Activated naive CD8-positive, alpha-beta T cell treated with anti-CD3 and anti-CD28 coated beads for 36 hours (primary cell): ENCODE measurements around the gene CMYA5. TPM values are rescaled to one million over a fixed set of nuclear protein-coding genes. Genes with fewer than 3 reads are reported as not detected.
"Not testable (repeated sequence)": the region's sequence is repeated elsewhere in the genome, so short reads cannot be mapped to it uniquely, and the experiment has no call there.

Source experiments
- DNase-seq: peaks from one replicate; pipeline ENCODE4 v3.0.0; 2021
- H3K27ac Mint-ChIP-seq: one replicate; pipeline ENCODE4 v1.8.0; 2022; ENCODE audit warnings: mild to moderate bottlenecking, moderate library complexity, mixed read lengths
- H3K27me3 Mint-ChIP-seq: one replicate; pipeline ENCODE4 v1.8.0; 2022; ENCODE audit warnings: mild to moderate bottlenecking, mixed read lengths
- H3K36me3 Mint-ChIP-seq: one replicate; pipeline ENCODE4 v1.8.0; 2021; ENCODE audit warnings: mild to moderate bottlenecking, mixed read lengths
- H3K4me1 Mint-ChIP-seq: one replicate; pipeline ENCODE4 v1.8.0; 2021; ENCODE audit warnings: mixed read lengths
- H3K4me3 Mint-ChIP-seq: one replicate; pipeline ENCODE4 v1.8.0; 2022; ENCODE audit warnings: mild to moderate bottlenecking, moderate library complexity, mixed read lengths
- H3K9me3 Mint-ChIP-seq: one replicate; pipeline ENCODE4 v1.8.0; 2022; ENCODE audit warnings: mixed read lengths
- total RNA-seq, 2 experiments: library from RNA; stranded (reverse); gene quantifications; one replicate each; pipeline ENCODE4 v1.2.3, GENCODE V29; 2021

The CMYA5 gene
- total RNA-seq, 2 experiments from 2014 or later = 0.16 to 0.29 TPM

DNA sequence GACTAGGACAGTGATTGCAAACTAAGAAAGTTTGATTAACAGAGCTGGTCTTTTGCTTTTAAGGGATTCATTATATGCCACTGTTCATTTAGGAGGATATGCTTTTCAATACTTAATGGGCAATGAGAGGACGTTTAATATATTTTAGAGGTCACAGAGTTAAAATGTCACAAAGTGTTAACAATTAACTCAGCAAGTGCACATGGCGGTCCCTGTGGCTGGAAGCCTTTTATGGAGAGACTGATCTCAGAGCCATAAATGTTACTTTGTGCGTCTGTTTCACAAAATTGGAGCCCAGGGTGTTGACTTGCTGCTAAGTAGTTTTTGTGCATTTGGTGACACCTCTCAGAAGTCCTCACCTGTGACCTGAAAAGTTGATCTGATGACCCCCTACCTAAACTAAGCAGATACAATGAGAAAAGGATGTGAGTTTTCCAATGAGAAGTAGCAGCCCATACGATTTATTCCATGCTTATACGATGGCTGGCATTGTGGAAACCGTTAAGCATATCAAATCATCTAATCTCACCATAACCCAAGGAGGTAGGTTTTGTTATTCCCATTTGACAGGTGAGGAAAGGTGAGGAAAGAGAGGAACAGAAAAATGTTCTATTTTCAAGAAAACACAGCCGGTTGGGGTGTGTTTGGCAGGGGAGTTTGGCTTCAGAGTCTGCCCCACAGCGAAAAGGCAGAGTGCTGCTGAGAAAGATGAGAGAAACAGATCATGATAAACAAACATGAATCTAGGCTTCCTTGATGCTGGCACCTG lies 64.4 kb downstream of the CMYA5 start:
- no peak for DNase-seq
- Mint-ChIP-seq H3K36me3 (peaks cover 1% of the 10 kb centered on the region), H3K27ac (no peak overlapping the region), H3K4me1 (peaks cover 8% of the 10 kb centered on the region), H3K9me3 (no peaks in the 10 kb centered on the region), H3K27me3 (peaks cover 14% of the 10 kb centered on the region), H3K4me3 (no peak overlapping the region)

DNA sequence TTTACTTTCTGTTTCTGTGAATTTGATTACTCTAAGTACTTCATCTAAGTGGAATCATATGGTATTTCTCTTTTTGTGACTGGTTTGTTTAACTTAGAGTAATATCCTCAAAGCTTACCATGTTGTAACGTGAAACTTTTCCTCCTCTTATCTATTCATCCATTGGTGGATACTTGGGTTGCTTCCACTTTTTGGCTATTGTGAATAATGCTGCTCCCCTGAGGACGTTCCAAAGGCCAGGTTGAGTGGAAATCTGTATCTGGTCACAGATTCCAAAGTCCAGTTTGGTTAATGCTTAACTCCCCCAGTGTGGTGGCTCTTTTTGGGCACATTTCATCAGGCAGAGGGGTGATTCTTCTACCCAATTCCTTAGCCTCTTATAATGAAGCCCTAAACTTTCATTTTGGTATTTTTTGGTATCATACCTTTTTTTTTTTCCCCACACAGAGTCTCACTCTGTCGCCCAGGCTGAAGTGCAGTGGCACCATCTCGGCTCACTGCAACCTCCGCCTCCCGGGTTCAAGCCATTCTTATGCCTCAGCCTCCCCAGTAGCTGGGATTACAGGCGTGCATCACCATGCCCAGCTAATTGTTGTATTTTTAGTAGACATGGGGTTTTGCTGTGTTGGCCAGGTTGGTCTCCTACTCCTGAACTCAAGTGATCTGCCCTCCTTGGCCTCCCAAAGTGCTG lies 65.4 kb downstream of the CMYA5 start:
- no peak for DNase-seq
- Mint-ChIP-seq H3K9me3 (no peaks in the 10 kb centered on the region), H3K4me1 (peaks cover 8% of the 10 kb centered on the region), H3K27ac (no peak overlapping the region), H3K27me3 (peaks cover 10% of the 10 kb centered on the region), H3K4me3 (no peak overlapping the region), H3K36me3 (peaks cover 1% of the 10 kb centered on the region)

DNA sequence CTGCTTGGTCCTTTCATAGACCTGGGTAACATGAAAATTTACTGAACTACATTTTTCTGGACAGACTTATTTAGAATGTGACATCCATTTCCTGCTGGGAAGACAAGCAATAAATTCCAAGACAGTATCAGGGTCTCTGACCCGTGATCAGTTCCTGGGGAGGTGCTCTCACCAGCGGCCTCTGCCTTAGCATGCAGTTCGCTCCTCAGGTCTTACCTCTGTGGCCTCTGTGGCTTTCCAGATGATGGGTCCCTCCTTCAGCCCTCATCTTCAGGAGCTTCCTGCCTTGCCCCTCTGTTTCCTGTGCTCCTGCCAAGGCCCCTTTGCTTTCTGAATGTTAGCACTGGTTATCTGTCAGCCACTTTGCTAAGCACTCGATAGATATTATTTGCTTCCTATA lies 66.4 kb downstream of the CMYA5 start:
- Mint-ChIP-seq H3K4me3 (no peak overlapping the region), H3K36me3 (no peaks in the 10 kb centered on the region), H3K27me3 (peaks cover 2% of the 10 kb centered on the region), H3K4me1 (peaks cover 8% of the 10 kb centered on the region), H3K9me3 (no peaks in the 10 kb centered on the region), H3K27ac (no peak overlapping the region)
- no peak for DNase-seq

DNA sequence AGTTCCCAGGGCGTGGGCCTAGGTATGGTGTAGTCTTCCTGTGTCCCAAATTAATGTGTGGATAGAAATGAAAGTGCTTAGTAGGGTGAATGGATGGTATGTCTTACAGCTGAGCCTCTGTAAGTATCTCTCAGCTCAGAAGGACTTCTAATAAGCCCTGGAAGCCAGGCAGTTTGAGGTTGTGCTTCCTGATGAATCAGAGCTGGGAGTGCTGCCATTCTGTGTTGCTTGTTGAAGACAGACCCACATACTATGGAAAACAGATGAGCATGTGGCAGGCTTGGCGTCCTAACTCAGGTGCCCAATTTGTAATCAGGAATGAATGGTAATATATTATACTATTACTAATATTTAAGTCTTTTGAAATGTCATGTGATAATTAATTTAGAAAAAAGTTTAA lies 69.8 kb downstream of the CMYA5 start:
- Mint-ChIP-seq H3K4me1 (peaks cover 8% of the 10 kb centered on the region), H3K9me3 (no peaks in the 10 kb centered on the region), H3K27ac (no peak overlapping the region), H3K27me3 (no peaks in the 10 kb centered on the region), H3K4me3 (no peak overlapping the region), H3K36me3 (no peaks in the 10 kb centered on the region)
- no peak for DNase-seq

DNA sequence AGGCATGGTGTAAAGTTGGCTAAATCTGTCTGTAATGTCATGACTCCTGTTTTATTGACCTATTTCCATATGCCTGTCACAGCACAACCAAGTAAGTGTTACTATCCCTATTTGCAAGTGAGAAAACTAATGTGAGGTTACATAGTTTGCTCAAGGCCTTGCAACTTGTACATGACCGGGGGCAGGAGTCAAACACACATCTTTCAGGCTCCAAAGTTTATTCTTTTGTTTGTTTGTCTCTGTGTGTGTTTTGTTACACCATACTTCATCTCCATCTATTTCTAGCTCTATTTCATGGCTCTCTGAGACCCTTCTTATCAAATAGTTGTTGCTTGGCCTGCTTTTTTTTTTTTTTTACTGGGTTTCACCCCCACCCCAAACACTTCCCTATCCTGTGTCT lies 70.2 kb downstream of the CMYA5 start:
- H3K4me3 Mint-ChIP-seq = no peak overlapping the region
- no peaks in the 10 kb centered on the region for H3K9me3 Mint-ChIP-seq
- no peaks in the 10 kb centered on the region for H3K27me3 Mint-ChIP-seq
- H3K36me3 Mint-ChIP-seq = no peaks in the 10 kb centered on the region
- DNase-seq = no peak
- peaks cover 8% of the 10 kb centered on the region for H3K4me1 Mint-ChIP-seq
- H3K27ac Mint-ChIP-seq = no peak overlapping the region

DNA sequence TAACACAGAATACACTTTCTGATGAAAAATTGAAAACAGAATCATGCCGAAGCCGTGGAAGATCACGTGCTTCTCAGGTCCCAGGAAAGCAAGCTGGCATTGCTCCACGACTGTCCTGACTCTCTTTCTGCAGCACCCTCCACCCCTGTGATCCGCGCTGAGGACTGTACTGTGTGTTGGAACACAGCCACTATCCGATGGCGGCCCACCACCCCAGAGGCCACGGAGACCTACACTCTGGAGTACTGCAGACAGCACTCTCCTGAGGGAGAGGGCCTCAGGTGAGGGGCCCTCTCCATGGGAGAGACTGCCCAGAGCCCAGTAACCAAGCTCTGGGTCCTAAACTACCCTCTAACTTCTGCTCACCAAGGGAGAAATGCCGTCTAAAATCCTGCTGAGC lies 73.3 kb downstream of the CMYA5 start:
- Mint-ChIP-seq H3K4me1 (no peaks in the 10 kb centered on the region), H3K36me3 (no peaks in the 10 kb centered on the region), H3K27ac (no peak overlapping the region), H3K9me3 (peaks cover under 1% of the 10 kb centered on the region), H3K4me3 (no peak overlapping the region), H3K27me3 (no peaks in the 10 kb centered on the region)
- DNase-seq = no peak

DNA sequence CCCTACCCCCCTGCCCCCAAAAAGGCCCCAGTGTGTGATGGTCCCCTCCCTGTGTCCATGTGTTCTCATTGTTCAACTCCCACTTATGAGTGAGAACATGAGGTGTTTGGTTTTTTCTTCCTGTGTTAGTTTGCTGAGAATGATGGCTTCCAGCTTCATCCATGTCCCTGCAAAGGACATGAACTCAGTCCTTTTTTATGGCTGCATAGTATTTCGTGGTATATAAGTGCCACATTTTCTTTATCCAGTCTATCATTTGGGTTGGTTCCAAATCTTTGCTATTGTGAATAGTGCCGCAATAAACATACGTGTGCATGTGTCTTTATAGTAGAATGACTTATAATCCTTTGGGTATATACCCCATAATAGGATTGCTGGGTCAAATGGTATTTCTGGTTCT lies 74.5 kb downstream of the CMYA5 start:
- H3K36me3 Mint-ChIP-seq, H3K4me1 Mint-ChIP-seq, H3K4me3 Mint-ChIP-seq, H3K27me3 Mint-ChIP-seq, H3K9me3 Mint-ChIP-seq, DNase-seq, H3K27ac Mint-ChIP-seq: not testable (repeated sequence)

DNA sequence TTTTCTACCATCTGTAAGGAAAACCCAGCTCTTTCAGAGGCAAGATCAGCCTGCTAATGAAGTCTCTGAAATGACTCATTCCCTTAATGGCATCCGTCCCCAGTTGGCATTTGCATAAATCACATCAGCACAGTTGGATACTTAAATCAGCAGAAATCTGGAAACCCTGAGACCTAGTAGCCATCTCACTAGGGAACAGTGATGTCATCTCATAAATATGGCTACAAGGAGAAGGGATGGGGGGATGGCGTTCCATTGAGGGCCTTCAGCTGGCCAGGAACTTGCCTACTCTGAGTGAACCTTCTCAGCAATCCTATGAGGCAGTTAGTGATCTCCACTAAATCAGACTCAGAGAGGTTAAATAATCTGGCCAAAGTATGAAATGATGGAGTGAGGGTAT lies 81.8 kb downstream of the CMYA5 start:
- no peak overlapping the region for H3K4me3 Mint-ChIP-seq
- peaks cover 3% of the 10 kb centered on the region for H3K4me1 Mint-ChIP-seq
- H3K36me3 Mint-ChIP-seq = peaks cover 2% of the 10 kb centered on the region
- H3K27me3 Mint-ChIP-seq = no peaks in the 10 kb centered on the region
- H3K27ac Mint-ChIP-seq = no peak overlapping the region
- no peak for DNase-seq
- H3K9me3 Mint-ChIP-seq = peaks cover 8% of the 10 kb centered on the region

DNA sequence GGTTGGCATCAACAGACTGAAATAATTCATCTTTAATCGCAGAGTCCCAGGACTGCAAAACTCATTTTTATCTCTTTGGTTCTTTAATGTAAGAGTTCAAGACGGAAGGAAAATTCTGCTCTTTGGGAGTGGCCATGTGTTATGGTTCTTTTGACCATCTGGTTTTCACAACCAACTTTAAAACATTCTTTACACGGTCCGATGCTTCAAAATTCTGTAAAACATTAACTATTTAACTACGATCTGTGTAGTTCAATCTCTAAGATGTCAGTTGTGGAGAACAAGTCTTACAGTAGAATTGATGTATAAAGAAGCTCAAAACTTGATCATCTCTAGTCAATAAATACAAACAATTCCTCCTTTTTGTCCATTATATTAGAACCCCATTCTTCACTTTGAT lies 83.0 kb downstream of the CMYA5 start:
- H3K4me3 Mint-ChIP-seq = no peak overlapping the region
- H3K9me3 Mint-ChIP-seq = peaks cover 8% of the 10 kb centered on the region
- H3K27me3 Mint-ChIP-seq = no peaks in the 10 kb centered on the region
- no peak for DNase-seq
- peaks cover 2% of the 10 kb centered on the region for H3K36me3 Mint-ChIP-seq
- peaks cover 3% of the 10 kb centered on the region for H3K4me1 Mint-ChIP-seq
- H3K27ac Mint-ChIP-seq = no peak overlapping the region

DNA sequence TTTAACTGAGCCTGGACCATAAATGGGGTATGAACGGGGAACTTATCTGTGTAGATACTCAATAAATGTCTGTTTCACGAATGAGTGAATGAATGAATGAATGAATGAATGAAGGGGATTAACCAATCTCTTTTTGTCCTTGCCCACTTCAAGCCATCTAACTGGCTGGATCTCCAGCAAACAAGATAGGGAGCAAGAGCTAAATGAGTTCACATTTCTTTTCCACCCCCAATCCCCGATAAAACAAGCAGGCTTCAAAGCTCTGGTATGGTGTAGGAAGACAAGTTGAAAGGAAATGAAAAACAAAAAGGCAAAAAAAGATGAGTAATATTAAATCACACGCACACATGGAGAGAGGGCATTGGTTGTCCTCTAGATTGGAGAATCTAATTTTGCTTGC lies 84.0 kb downstream of the CMYA5 start:
- Mint-ChIP-seq H3K9me3 (peaks cover 3% of the 10 kb centered on the region), H3K36me3 (peaks cover 2% of the 10 kb centered on the region), H3K27me3 (no peaks in the 10 kb centered on the region), H3K4me3 (no peak overlapping the region), H3K27ac (no peak overlapping the region), H3K4me1 (peaks cover 3% of the 10 kb centered on the region)
- DNase-seq = no peak

DNA sequence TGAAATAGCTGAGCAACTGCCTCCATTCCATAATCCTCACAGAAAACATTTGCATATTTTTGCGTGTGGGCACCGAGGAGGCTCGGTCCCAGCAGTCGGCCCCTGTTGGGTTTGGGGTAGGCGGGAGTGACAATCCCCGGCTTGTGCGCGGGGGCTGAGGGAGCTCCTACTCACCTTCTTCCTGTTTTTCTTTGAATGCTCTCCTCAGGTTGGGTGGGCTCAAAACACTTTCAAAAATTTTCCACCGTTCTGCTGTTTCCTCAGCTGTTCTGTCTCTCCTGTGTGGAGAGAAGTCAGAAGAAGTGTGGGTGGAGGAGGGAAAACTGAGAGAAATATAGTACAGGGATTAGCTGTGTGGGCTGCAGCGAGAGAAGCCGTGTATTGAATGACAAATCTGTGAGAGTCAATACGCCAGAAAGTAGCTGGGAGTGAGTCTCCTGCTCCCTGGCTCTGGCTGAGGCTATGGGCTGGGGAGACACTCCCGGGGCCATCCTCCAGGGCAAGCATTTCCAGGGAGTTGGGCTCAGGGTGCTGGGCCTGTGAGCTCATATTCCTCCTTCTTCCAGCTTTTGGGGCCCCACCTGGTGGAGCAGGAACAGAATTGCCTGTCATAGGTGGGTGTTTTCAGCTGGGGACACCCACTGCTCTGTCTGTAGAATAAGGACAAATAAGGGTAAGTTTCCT lies 84.7 kb downstream of the CMYA5 start:
- Mint-ChIP-seq H3K9me3 (no peaks in the 10 kb centered on the region), H3K36me3 (peaks cover 2% of the 10 kb centered on the region), H3K27ac (no peak overlapping the region), H3K4me1 (peaks cover 3% of the 10 kb centered on the region), H3K27me3 (no peaks in the 10 kb centered on the region), H3K4me3 (no peak overlapping the region)
- DNase-seq = peak; percentile 6

DNA sequence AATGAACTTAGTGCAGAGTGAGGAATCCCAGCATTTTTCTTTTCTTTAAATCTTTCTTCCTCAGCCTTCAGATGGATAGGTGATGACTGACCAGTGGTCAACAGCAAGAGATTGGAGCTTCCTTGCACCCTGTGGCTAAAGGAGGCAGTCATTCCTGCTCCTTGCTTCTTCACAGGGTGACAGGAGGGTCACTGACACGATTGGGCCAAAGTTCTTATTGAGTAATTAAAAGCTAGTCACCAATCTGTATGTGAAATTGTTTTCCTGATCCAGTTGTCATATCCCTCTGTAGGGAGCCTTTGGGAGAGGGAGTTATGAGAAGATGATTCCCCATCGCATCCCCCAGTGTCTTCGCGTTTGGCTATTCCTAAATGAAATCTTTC lies 85.2 kb downstream of the CMYA5 start:
- H3K4me3 Mint-ChIP-seq = no peak overlapping the region
- no peak overlapping the region for H3K27ac Mint-ChIP-seq
- H3K4me1 Mint-ChIP-seq = peaks cover 3% of the 10 kb centered on the region
- no peak for DNase-seq
- peaks cover 2% of the 10 kb centered on the region for H3K36me3 Mint-ChIP-seq
- H3K27me3 Mint-ChIP-seq = no peaks in the 10 kb centered on the region
- no peaks in the 10 kb centered on the region for H3K9me3 Mint-ChIP-seq

DNA sequence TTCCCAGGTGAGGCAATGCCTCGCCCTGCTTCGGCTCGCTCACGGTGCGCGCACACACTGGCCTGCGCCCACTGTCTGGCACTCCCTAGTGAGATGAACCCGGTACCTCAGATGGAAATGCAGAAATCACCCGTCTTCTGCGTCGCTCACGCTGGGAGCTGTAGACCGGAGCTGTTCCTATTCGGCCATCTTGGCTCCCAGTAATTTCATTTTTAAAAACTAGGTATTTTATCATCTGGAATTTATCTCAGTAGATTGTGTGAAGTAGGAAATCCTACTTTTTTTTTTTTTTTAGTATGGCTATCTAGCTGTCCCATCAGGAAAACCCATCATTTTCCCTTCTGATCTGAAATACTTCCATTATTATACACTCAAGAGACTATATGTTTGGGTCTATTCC lies 95.1 kb downstream of the CMYA5 start:
- not testable (repeated sequence) for H3K9me3 Mint-ChIP-seq, DNase-seq, H3K36me3 Mint-ChIP-seq, H3K4me1 Mint-ChIP-seq, H3K27me3 Mint-ChIP-seq, H3K27ac Mint-ChIP-seq
- H3K4me3 Mint-ChIP-seq = peak overlapping the region; percentile 40

DNA sequence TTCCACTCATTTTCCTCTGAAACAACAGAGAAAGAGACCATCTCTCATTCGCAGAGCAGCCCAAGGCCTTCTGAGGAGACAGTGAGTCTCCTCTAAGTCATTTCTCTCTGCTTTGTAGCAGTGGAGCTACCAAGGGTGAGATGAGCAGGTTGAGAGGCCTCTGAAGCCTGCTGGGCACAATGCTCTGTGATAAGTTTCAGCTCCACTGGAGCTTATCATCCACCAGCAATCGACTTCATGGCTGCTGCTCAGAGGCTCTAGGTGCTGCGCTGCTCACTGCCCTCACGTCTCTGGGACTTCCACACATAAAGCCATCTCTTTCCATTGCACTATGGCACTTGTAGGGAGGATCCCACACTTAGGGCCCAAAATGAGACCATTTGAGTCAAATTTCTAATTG lies 96.3 kb downstream of the CMYA5 start:
- no peak for DNase-seq
- no peak overlapping the region for H3K4me3 Mint-ChIP-seq

DNA sequence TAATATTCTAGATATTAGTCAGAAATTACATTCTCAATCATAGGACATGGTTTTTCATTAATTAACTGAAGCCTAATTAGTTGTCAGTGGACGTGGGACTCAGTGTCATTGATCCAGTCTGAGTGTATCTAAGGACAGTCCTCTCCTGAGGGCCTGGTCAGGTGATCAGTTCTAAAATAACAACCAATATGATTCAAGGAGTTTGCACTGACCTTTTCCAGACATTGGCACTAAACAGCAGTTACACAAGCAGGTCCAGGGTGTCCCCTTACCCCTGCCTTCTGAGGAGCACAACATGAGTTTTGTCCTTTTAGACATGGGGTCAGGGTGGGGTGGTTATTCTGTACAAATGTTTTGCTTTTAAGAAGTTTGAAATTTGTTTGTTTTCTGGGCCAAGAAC lies 97.8 kb downstream of the CMYA5 start:
- Mint-ChIP-seq H3K9me3 (no peaks in the 10 kb centered on the region), H3K27me3 (peaks cover 8% of the 10 kb centered on the region), H3K4me1 (no peaks in the 10 kb centered on the region), H3K4me3 (no peak overlapping the region), H3K36me3 (no peaks in the 10 kb centered on the region), H3K27ac (no peak overlapping the region)
- DNase-seq = no peak

More for the DNA sequence above, 96.3 kb downstream of the CMYA5 start:
- no peaks in the 10 kb centered on the region for H3K9me3 Mint-ChIP-seq
- H3K27ac Mint-ChIP-seq = no peak overlapping the region
- H3K27me3 Mint-ChIP-seq = peaks cover 8% of the 10 kb centered on the region
- no peaks in the 10 kb centered on the region for H3K4me1 Mint-ChIP-seq
- no peaks in the 10 kb centered on the region for H3K36me3 Mint-ChIP-seq
